H9 (cell line): ENCODE measurements around the gene HORMAD2. TPM values are rescaled to one million over a fixed set of nuclear protein-coding genes. Genes with fewer than 3 reads are reported as not detected.

Experiments
- DNase-seq: peaks from one replicate; pipeline ENCODE4 v3.0.0-alpha.2; 2017
- H2AFZ ChIP-seq: one replicate; pipeline ENCODE4 v1.6.1; 2013; ENCODE audit warnings: mild to moderate bottlenecking, low read length, control low read depth, moderate library complexity
- H2AK5ac ChIP-seq: 2 replicates; pipeline ENCODE4 v1.6.1; 2013; ENCODE audit warnings: low read length, control low read depth, mixed read lengths; ENCODE audit not compliant: insufficient read length
- H2BK120ac ChIP-seq: one replicate; pipeline ENCODE4 v1.6.1; 2013; ENCODE audit warnings: low read depth, mild to moderate bottlenecking, low read length, control low read depth, inconsistent platforms; ENCODE audit not compliant: poor library complexity, severe bottlenecking
- H2BK12ac ChIP-seq: 2 replicates; pipeline ENCODE4 v1.6.1; 2013; ENCODE audit warnings: low read length, control low read depth, mixed read lengths, low read depth; ENCODE audit not compliant: insufficient read length
- H2BK15ac ChIP-seq: 2 replicates; pipeline ENCODE4 v1.6.1; 2013; ENCODE audit warnings: low read depth, low read length, control low read depth
- H2BK20ac ChIP-seq: one replicate; pipeline ENCODE4 v1.6.1; 2013; ENCODE audit warnings: low read depth, mild to moderate bottlenecking, low read length, control low read depth, inconsistent platforms; ENCODE audit not compliant: poor library complexity, severe bottlenecking
- H2BK5ac ChIP-seq: 2 replicates; pipeline ENCODE4 v1.6.1; 2013; ENCODE audit warnings: low read length, control low read depth, mixed read lengths; ENCODE audit not compliant: insufficient read length
- H3K14ac ChIP-seq: 2 replicates; pipeline ENCODE4 v1.6.1; 2013; ENCODE audit warnings: low read length, control low read depth; ENCODE audit not compliant: insufficient read depth
- H3K18ac ChIP-seq: 2 replicates; pipeline ENCODE4 v1.6.1; 2013; ENCODE audit warnings: low read depth, mild to moderate bottlenecking, mixed read lengths, low read length, control low read depth; ENCODE audit not compliant: insufficient read length
- H3K23ac ChIP-seq: 2 replicates; pipeline ENCODE4 v1.6.1; 2013; ENCODE audit warnings: low read length, control low read depth, mixed read lengths, low read depth; ENCODE audit not compliant: insufficient read length
- H3K23me2 ChIP-seq: 2 replicates; pipeline ENCODE4 v1.6.1; 2013; ENCODE audit warnings: low read depth, mild to moderate bottlenecking, mixed read lengths, low read length, control low read depth; ENCODE audit not compliant: insufficient read length, poor library complexity, severe bottlenecking
- H3K27ac ChIP-seq: 2 replicates; pipeline ENCODE4 v1.5.1; 2013; ENCODE audit warnings: low read length, control low read depth, mixed read lengths, low read depth; ENCODE audit not compliant: insufficient read length
- H3K27me3 ChIP-seq: 2 replicates; pipeline ENCODE4 v1.6.1; 2013; ENCODE audit warnings: low read length, control low read depth, inconsistent platforms; ENCODE audit not compliant: insufficient read depth
- H3K4ac ChIP-seq: 2 replicates; pipeline ENCODE4 v1.6.1; 2013; ENCODE audit warnings: low read depth, mild to moderate bottlenecking, control low read depth, inconsistent platforms, low read length, moderate library complexity
- H3K4me1 ChIP-seq: 2 replicates; pipeline ENCODE4 v1.6.1; 2013; ENCODE audit warnings: low read length, control low read depth, inconsistent platforms; ENCODE audit not compliant: insufficient read depth
- H3K4me2 ChIP-seq: 2 replicates; pipeline ENCODE4 v1.6.1; 2013; ENCODE audit warnings: low read length, control low read depth, mixed read lengths; ENCODE audit not compliant: insufficient read length, insufficient read depth
- H3K56ac ChIP-seq: 2 replicates; pipeline ENCODE4 v1.6.1; 2013; ENCODE audit warnings: low read depth, mild to moderate bottlenecking, mixed read lengths, low read length, control low read depth; ENCODE audit not compliant: insufficient read length
- H3K79me1 ChIP-seq: 2 replicates; pipeline ENCODE4 v1.6.1; 2013; ENCODE audit warnings: low read depth, mild to moderate bottlenecking, moderate library complexity, low read length, control low read depth, inconsistent platforms; ENCODE audit not compliant: insufficient read depth, poor library complexity, severe bottlenecking
- H3K79me2 ChIP-seq: 2 replicates; pipeline ENCODE4 v1.6.1; 2013; ENCODE audit warnings: low read length, control low read depth, inconsistent platforms; ENCODE audit not compliant: insufficient read depth
- H3K9ac ChIP-seq: 2 replicates; pipeline ENCODE4 v1.6.1; 2013; ENCODE audit warnings: low read length, control low read depth, mixed read lengths; ENCODE audit not compliant: insufficient read length; ENCODE audit errors: extremely low read depth
- H3K9me3 ChIP-seq: one replicate; pipeline ENCODE4 v1.6.1; 2013; ENCODE audit warnings: low read depth, low read length, inconsistent platforms; ENCODE audit not compliant: control insufficient read depth
- H3T11ph ChIP-seq: one replicate; pipeline ENCODE4 v1.6.1; 2013; ENCODE audit warnings: mild to moderate bottlenecking, low read length, control low read depth, inconsistent platforms
- H4K20me1 ChIP-seq: one replicate; pipeline ENCODE4 v1.6.1; 2013; ENCODE audit not compliant: control insufficient read depth, insufficient read length, insufficient read depth
- H4K5ac ChIP-seq: 2 replicates; pipeline ENCODE4 v1.6.1; 2013; ENCODE audit warnings: low read depth, mild to moderate bottlenecking, mixed read lengths, low read length, control low read depth; ENCODE audit not compliant: insufficient read length
- H4K8ac ChIP-seq: replicated peaks from 2 replicates; pipeline ENCODE4 v1.6.1; 2013; ENCODE audit warnings: low read length, control low read depth, mixed read lengths, low read depth; ENCODE audit not compliant: insufficient read length
- H4K91ac ChIP-seq: 2 replicates; pipeline ENCODE4 v1.6.1; 2013; ENCODE audit warnings: low read depth, mild to moderate bottlenecking, moderate library complexity, mixed read lengths, low read length, control low read depth; ENCODE audit not compliant: insufficient read length
- H3K27ac Mint-ChIP-seq, 3 experiments: 2 replicates in 2 of 3; 3 replicates in 1 of 3; pipeline ENCODE4 v1.8.0; 2020 to 2021; ENCODE audit warnings: mixed read lengths in 3 of 3, mild to moderate bottlenecking in 1 of 3, moderate library complexity in 1 of 3
- H3K27me3 Mint-ChIP-seq: 2 replicates; pipeline ENCODE4 v1.8.0; 2021; ENCODE audit warnings: low read depth, mild to moderate bottlenecking, moderate library complexity, mixed read lengths
- H3K36me3 Mint-ChIP-seq, 3 experiments: 2 replicates in 2 of 3; 3 replicates in 1 of 3; pipeline ENCODE4 v1.8.0; 2020 to 2021; ENCODE audit warnings: low read depth in 3 of 3, mixed read lengths in 3 of 3; ENCODE audit not compliant: insufficient read depth in 1 of 3
- H3K4me1 Mint-ChIP-seq, 2 experiments: 2 replicates each; pipeline ENCODE4 v1.8.0; 2020; ENCODE audit warnings: mixed read lengths in 2 of 2
- H3K4me3 Mint-ChIP-seq, 2 experiments: 2 replicates in 1 of 2; 3 replicates in 1 of 2; pipeline ENCODE4 v1.8.0; 2020 to 2021; ENCODE audit warnings: mild to moderate bottlenecking in 2 of 2, mixed read lengths in 2 of 2, moderate library complexity in 1 of 2
- H3K9me3 Mint-ChIP-seq, 2 experiments: 2 replicates in 1 of 2; 3 replicates in 1 of 2; pipeline ENCODE4 v1.8.0; 2020; ENCODE audit warnings: mild to moderate bottlenecking in 2 of 2, mixed read lengths in 2 of 2, moderate library complexity in 1 of 2
- CTCF ChIP-seq: fragments of 200-600 bp; sonication (generic); conservative IDR thresholded peaks from 3 replicates; pipeline ENCODE4 v1.8.0; 2021; ENCODE audit warnings: antibody characterized with exemption, mild to moderate bottlenecking
- total RNA-seq: library from RNA; stranded (reverse); gene quantifications from 2 replicates; pipeline ENCODE4 v1.2.1, GENCODE V29; 2021

Gene HORMAD2
- total RNA-seq, 1 experiment from 2014 or later = not detected

GRCh38 chr22:30197389-30197788, 117.1 kb downstream of the HORMAD2 start:
- Histone ChIP-seq H2AFZ (no peak overlapping the region), H3K4ac (no peak overlapping the region), H2BK5ac (no peak overlapping the region), H3K27ac (peak overlapping the region; percentile 88), H3K79me2 (no peaks in the 10 kb centered on the region), H4K5ac (no peak overlapping the region), H2BK12ac (peak overlapping the region; percentile 43), H3K79me1 (no peaks in the 10 kb centered on the region), H2BK20ac (no peak overlapping the region), H2AK5ac (no peak overlapping the region), H3K23ac (no peak overlapping the region), H3K14ac (no peak overlapping the region), H2BK15ac (no peak overlapping the region), H3T11ph (no peak overlapping the region), H3K56ac (no peak overlapping the region), H3K9me3 (no peaks in the 10 kb centered on the region), H3K9ac (no peak overlapping the region), H3K27me3 (no peaks in the 10 kb centered on the region), H2BK120ac (peak overlapping the region; percentile 74), H3K23me2 (peaks cover 3% of the 10 kb centered on the region), H3K4me1 (peaks cover 2% of the 10 kb centered on the region; the same call in 1 of the 2 replicates), H3K4me2 (no peak overlapping the region), H4K91ac (no peak overlapping the region), H4K8ac (no peak overlapping the region), H4K20me1 (no peaks in the 10 kb centered on the region), H3K18ac (no peak overlapping the region)
- H3K36me3 Mint-ChIP-seq = no peaks in the 10 kb centered on the region
- no peaks in the 10 kb centered on the region for H3K27me3 Mint-ChIP-seq
- H3K4me3 Mint-ChIP-seq = no peak overlapping the region
- no peak for TF ChIP-seq CTCF
- H3K4me1 Mint-ChIP-seq = peaks cover 24 to 27% of the 10 kb centered on the region in 2 experiments
- DNase-seq = peak; percentile 4
- no peaks in the 10 kb centered on the region for H3K9me3 Mint-ChIP-seq
- peak overlapping the region in 1 of 3 experiments; percentile 71; a peak in 1 of 7 replicates for H3K27ac Mint-ChIP-seq
